NCI-H2107 treated with DMSO at 0.1 percent for 48 hours (cell line): ENCODE data around the gene THAP4.

Experiments
- DNase-seq: peaks from one replicate; lab custom pipeline; 2025; ENCODE audit not compliant: unreplicated experiment; lab: John Stamatoyannopoulos, UW

THAP4 gene

GRCh38 chr2:241551998-241552737 is 84.8 kb downstream of the THAP4 start:
- DNase-seq, result no peak

GRCh38 chr2:241551599-241551997 is 85.4 kb downstream of the THAP4 start:
- no peak for DNase-seq

GRCh38 chr2:241550616-241551580 is 86.1 kb downstream of the THAP4 start:
- no peak for DNase-seq

- no peak for DNase-seq
These were observed 88.5 kb downstream of the THAP4 start for GRCh38 chr2:241548451-241548835.

GRCh38 chr2:241547781-241548450 is 89.0 kb downstream of the THAP4 start:
- no peak for DNase-seq

- DNase-seq, result no peak
These were observed 90.0 kb downstream of the THAP4 start for GRCh38 chr2:241546771-241547498.

GRCh38 chr2:241545523-241546473 is 91.2 kb downstream of the THAP4 start:
- DNase-seq, result no peak

GRCh38 chr2:241545106-241545505 is 91.9 kb downstream of the THAP4 start:
- no peak for DNase-seq

GRCh38 chr2:241542278-241542605 is 94.7 kb downstream of the THAP4 start:
- no peak for DNase-seq

GRCh38 chr2:241541564-241542277 is 95.2 kb downstream of the THAP4 start:
- DNase-seq, result no peak

- no peak for DNase-seq
These were observed 96.0 kb downstream of the THAP4 start for GRCh38 chr2:241540771-241541561.

GRCh38 chr2:241540401-241540770 is 96.6 kb downstream of the THAP4 start:
- no peak for DNase-seq

- DNase-seq, result no peak
These were observed 97.2 kb downstream of the THAP4 start for GRCh38 chr2:241539616-241540374.

- DNase-seq, result no peak
These were observed 97.9 kb downstream of the THAP4 start for GRCh38 chr2:241538838-241539615.

- DNase-seq, result no peak
These were observed 100.9 kb downstream of the THAP4 start for GRCh38 chr2:241535871-241536655.

GRCh38 chr2:241534701-241535375 is 102.1 kb downstream of the THAP4 start:
- no peak for DNase-seq
